NCI-H446 treated with DMSO at 0.1 percent for 48 hours (cell line): ENCODE results near the gene ASF1A.
A peak's percentile ranks its signal among the peaks of the same experiment; 100 is the strongest.
"Not testable (repeated sequence)": the region's sequence is repeated elsewhere in the genome, so short reads cannot be mapped to it uniquely, and the experiment has no call there.

Source experiments
- DNase-seq: peaks from one replicate; lab custom pipeline; 2025; lab: John Stamatoyannopoulos, UW

The ASF1A gene

GRCh38 chr6:118893807-118894424, at the start of gene ASF1A:
Gene ASF1A (plus strand): TSS chr6:118894152. CDS start chr6:118894414, 262 bp downstream.
- DNase-seq, result peak; percentile 94

GRCh38 chr6:118844915-118845314, 49.0 kb upstream of the ASF1A start:
- no peak for DNase-seq

GRCh38 chr6:118853408-118853807, 40.5 kb upstream of the ASF1A start:
- no peak for DNase-seq

- no peak for DNase-seq
Measured at GRCh38 chr6:118856301-118856700, 37.7 kb upstream of the ASF1A start.

GRCh38 chr6:118859517-118860064, 34.4 kb upstream of the ASF1A start:
- no peak for DNase-seq

- no peak for DNase-seq
Measured at GRCh38 chr6:118860363-118860762, 33.6 kb upstream of the ASF1A start.

GRCh38 chr6:118860880-118861279, 33.1 kb upstream of the ASF1A start:
- no peak for DNase-seq

GRCh38 chr6:118862443-118862842, 31.5 kb upstream of the ASF1A start:
- no peak for DNase-seq

- DNase-seq, result no peak
Measured at GRCh38 chr6:118864341-118865099, 29.4 kb upstream of the ASF1A start.

GRCh38 chr6:118865100-118865391, 28.9 kb upstream of the ASF1A start:
- DNase-seq, result no peak

GRCh38 chr6:118867181-118867580, 26.8 kb upstream of the ASF1A start:
- no peak for DNase-seq

GRCh38 chr6:118868901-118869300, 25.1 kb upstream of the ASF1A start:
- DNase-seq, result not testable (repeated sequence)

- no peak for DNase-seq
Measured at GRCh38 chr6:118869350-118869749, 24.6 kb upstream of the ASF1A start.

GRCh38 chr6:118869894-118870589, 23.9 kb upstream of the ASF1A start:
- DNase-seq, result no peak

- no peak for DNase-seq
Measured at GRCh38 chr6:118871331-118871730, 22.6 kb upstream of the ASF1A start.

GRCh38 chr6:118872318-118872717, 21.6 kb upstream of the ASF1A start:
- DNase-seq, result no peak

GRCh38 chr6:118872726-118873125, 21.2 kb upstream of the ASF1A start:
- no peak for DNase-seq

- no peak for DNase-seq
Measured at GRCh38 chr6:118873239-118873638, 20.7 kb upstream of the ASF1A start.

GRCh38 chr6:118875672-118876071, 18.3 kb upstream of the ASF1A start:
- no peak for DNase-seq

- no peak for DNase-seq
Measured at GRCh38 chr6:118876198-118876597, 17.8 kb upstream of the ASF1A start.

- DNase-seq, result no peak
Measured at GRCh38 chr6:118876814-118877213, 17.1 kb upstream of the ASF1A start.

GRCh38 chr6:118877806-118878205, 16.1 kb upstream of the ASF1A start:
- DNase-seq, result no peak
